HS-27A (cell line): ENCODE measurements around the gene OR5H14.
"Not testable (repeated sequence)": the region's sequence is repeated elsewhere in the genome, so short reads cannot be mapped to it uniquely, and the experiment has no call there.

Source experiments
- DNase-seq: peaks from one replicate; pipeline ENCODE4 v3.0.0-alpha.2; 2012; ENCODE audit warnings: low read depth, missing footprints

The OR5H14 gene

GRCh38 chr3:98147179-98147578 is at the start of gene OR5H14:
Gene OR5H14, plus strand, starts transcription at chr3:98147479. Its CDS starts 1,907 bp downstream, at chr3:98149386.
- DNase-seq, result no peak

- DNase-seq, result peak; percentile 9
Observed at GRCh38 chr3:98099848-98100247, 47.4 kb upstream of the OR5H14 start.

- DNase-seq, result no peak
Observed at GRCh38 chr3:98108162-98108561, 39.1 kb upstream of the OR5H14 start.

GRCh38 chr3:98109807-98110549 is 37.3 kb upstream of the OR5H14 start:
- DNase-seq, result no peak

GRCh38 chr3:98110550-98110908 is 36.8 kb upstream of the OR5H14 start:
- no peak for DNase-seq

GRCh38 chr3:98114264-98114663 is 33.0 kb upstream of the OR5H14 start:
- no peak for DNase-seq

- no peak for DNase-seq
Observed at GRCh38 chr3:98115717-98116116, 31.6 kb upstream of the OR5H14 start.

GRCh38 chr3:98130421-98130820 is 16.9 kb upstream of the OR5H14 start, which contains the start of gene OR5H1:
Gene OR5H1, plus strand, starts transcription at chr3:98130721. Its CDS starts 1,977 bp downstream, at chr3:98132698.
- no peak for DNase-seq

GRCh38 chr3:98136631-98137030 is 10.6 kb upstream of the OR5H14 start:
- DNase-seq, result no peak

- DNase-seq, result not testable (repeated sequence)
Observed at GRCh38 chr3:98137826-98138557, 9.3 kb upstream of the OR5H14 start.

GRCh38 chr3:98140531-98140930 is 6.7 kb upstream of the OR5H14 start:
- no peak for DNase-seq

- DNase-seq, result no peak
Observed at GRCh38 chr3:98148751-98149150, 1.5 kb downstream of the OR5H14 start.

GRCh38 chr3:98149456-98149855 is 2.2 kb downstream of the OR5H14 start:
- DNase-seq, result not testable (repeated sequence)

GRCh38 chr3:98151241-98151640 is 4.0 kb downstream of the OR5H14 start:
- DNase-seq, result peak; percentile 82

GRCh38 chr3:98166396-98166795 is 19.1 kb downstream of the OR5H14 start, which contains the start of gene OR5H15:
Gene OR5H15, plus strand, starts transcription at chr3:98166696. Its CDS starts 2,004 bp downstream, at chr3:98168700.
- DNase-seq, result no peak

- DNase-seq, result no peak
Observed at GRCh38 chr3:98171071-98171470, 23.8 kb downstream of the OR5H14 start.

GRCh38 chr3:98172621-98173020 is 25.3 kb downstream of the OR5H14 start:
- DNase-seq, result no peak

GRCh38 chr3:98180319-98180890 is 33.1 kb downstream of the OR5H14 start:
- DNase-seq, result no peak

GRCh38 chr3:98182196-98182595 is 34.9 kb downstream of the OR5H14 start:
- no peak for DNase-seq

GRCh38 chr3:98185180-98185579 is 37.9 kb downstream of the OR5H14 start:
- DNase-seq, result no peak

GRCh38 chr3:98188545-98188944 is 41.3 kb downstream of the OR5H14 start:
- DNase-seq, result no peak

GRCh38 chr3:98190911-98191310 is 43.6 kb downstream of the OR5H14 start:
- not testable (repeated sequence) for DNase-seq

- not testable (repeated sequence) for DNase-seq
Observed at GRCh38 chr3:98196293-98196692, 49.0 kb downstream of the OR5H14 start.
